Dermis blood vessel endothelial cell (primary cell): Measurements from ENCODE around the gene LYPD4. TPM values are rescaled to one million over a fixed set of nuclear protein-coding genes. Genes with fewer than 3 reads are reported as not detected.
"Not testable (repeated sequence)": the region's sequence is repeated elsewhere in the genome, so short reads cannot be mapped to it uniquely, and the experiment has no call there.

ENCODE experiments used
- DNase-seq: peaks from one replicate; pipeline ENCODE4 v3.0.0; 2010
- total RNA-seq: library from RNA; depleted of rRNA; stranded (reverse); fragments of >200 nt; gene quantifications from 2 replicates; pipeline ENCODE4 v1.2.3, GENCODE V29; 2014

The LYPD4 gene
- not detected in 2 replicates for total RNA-seq

- no peak for DNase-seq
These were observed at the start of gene LYPD4 for GRCh38 chr19:41844601-41845000. TSS of gene LYPD4 (minus strand) at chr19:41844683. CDS start at chr19:41839285, 5,398 bp downstream.

GRCh38 chr19:41893899-41894298 lies 49.4 kb upstream of the LYPD4 start:
- no peak for DNase-seq

- DNase-seq: no peak
These were observed 47.9 kb upstream of the LYPD4 start for GRCh38 chr19:41892173-41892902.

- no peak for DNase-seq
These were observed 46.5 kb upstream of the LYPD4 start for GRCh38 chr19:41890936-41891335.

- DNase-seq: no peak
These were observed 45.4 kb upstream of the LYPD4 start for GRCh38 chr19:41889896-41890295.

GRCh38 chr19:41888926-41889325 lies 44.4 kb upstream of the LYPD4 start:
- no peak for DNase-seq

- DNase-seq: no peak
These were observed 43.4 kb upstream of the LYPD4 start for GRCh38 chr19:41887711-41888382.

GRCh38 chr19:41886761-41887710 lies 42.6 kb upstream of the LYPD4 start:
- no peak for DNase-seq

GRCh38 chr19:41883821-41884733 lies 39.6 kb upstream of the LYPD4 start:
- DNase-seq: peak; percentile 96

- peak; percentile 21 for DNase-seq
These were observed 39.0 kb upstream of the LYPD4 start for GRCh38 chr19:41883463-41883820.

GRCh38 chr19:41882568-41883462 lies 38.3 kb upstream of the LYPD4 start, which contains the start of gene ARHGEF1:
TSS of gene ARHGEF1 (plus strand) at chr19:41883184. CDS start at chr19:41888083, 4,899 bp downstream.
- peak; percentile 29 for DNase-seq

- no peak for DNase-seq
These were observed 35.8 kb upstream of the LYPD4 start for GRCh38 chr19:41880329-41880708.

GRCh38 chr19:41879670-41880328 lies 35.3 kb upstream of the LYPD4 start:
- no peak for DNase-seq

GRCh38 chr19:41879080-41879479 lies 34.6 kb upstream of the LYPD4 start:
- DNase-seq: no peak

GRCh38 chr19:41877916-41878905 lies 33.7 kb upstream of the LYPD4 start:
- no peak for DNase-seq

- DNase-seq: no peak
These were observed 32.7 kb upstream of the LYPD4 start, which contains the start of gene CD79A for GRCh38 chr19:41876847-41877832. TSS of gene CD79A (plus strand) at chr19:41877279. CDS start at chr19:41877305, 26 bp downstream.

GRCh38 chr19:41875973-41876372 lies 31.5 kb upstream of the LYPD4 start:
- not testable (repeated sequence) for DNase-seq
